ENCODE data around the gene KRTAP2-1.

- TF ChIP-seq CTCF (IDR thresholded peaks at IDR 0.05; ENCODE audit: control extremely low read depth in 1 of 3, insufficient read depth in 1 of 3, low read depth in 1 of 3, low read length in 3 of 3): no peak
- no peak for TF ChIP-seq JUND (IDR thresholded peaks at IDR 0.05; ENCODE audit: low read length)
Observed at GRCh38 chr17:41076788-41077187, 29.7 kb upstream of the KRTAP2-1 start.

All from H1 (cell line).